ENCODE measurements around the gene KAZN.

Gene KAZN

GRCh38 chr1:15100121-15100879 lies 501.8 kb downstream of the KAZN start:
- TF ChIP-seq, protein P1, sequence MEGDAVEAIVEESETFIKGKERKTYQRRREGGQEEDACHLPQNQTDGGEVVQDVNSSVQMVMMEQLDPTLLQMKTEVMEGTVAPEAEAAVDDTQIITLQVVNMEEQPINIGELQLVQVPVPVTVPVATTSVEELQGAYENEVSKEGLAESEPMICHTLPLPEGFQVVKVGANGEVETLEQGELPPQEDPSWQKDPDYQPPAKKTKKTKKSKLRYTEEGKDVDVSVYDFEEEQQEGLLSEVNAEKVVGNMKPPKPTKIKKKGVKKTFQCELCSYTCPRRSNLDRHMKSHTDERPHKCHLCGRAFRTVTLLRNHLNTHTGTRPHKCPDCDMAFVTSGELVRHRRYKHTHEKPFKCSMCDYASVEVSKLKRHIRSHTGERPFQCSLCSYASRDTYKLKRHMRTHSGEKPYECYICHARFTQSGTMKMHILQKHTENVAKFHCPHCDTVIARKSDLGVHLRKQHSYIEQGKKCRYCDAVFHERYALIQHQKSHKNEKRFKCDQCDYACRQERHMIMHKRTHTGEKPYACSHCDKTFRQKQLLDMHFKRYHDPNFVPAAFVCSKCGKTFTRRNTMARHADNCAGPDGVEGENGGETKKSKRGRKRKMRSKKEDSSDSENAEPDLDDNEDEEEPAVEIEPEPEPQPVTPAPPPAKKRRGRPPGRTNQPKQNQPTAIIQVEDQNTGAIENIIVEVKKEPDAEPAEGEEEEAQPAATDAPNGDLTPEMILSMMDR (IDR thresholded peaks at IDR 0.05; ENCODE audit: insufficient read depth, missing control alignments): peak; percentile 84
- DNase-seq (ENCODE audit: insufficient read length, low spot score) (peak; percentile 29), FAIRE-seq (no peak)

- no peak for FAIRE-seq
- TF ChIP-seq, protein P1 (IDR thresholded peaks at IDR 0.05; ENCODE audit: insufficient read depth, missing control alignments): no peak
- no peak for DNase-seq (ENCODE audit: insufficient read length, low spot score)
Measured at GRCh38 chr1:15100880-15101760, 502.6 kb downstream of the KAZN start.

- no peak for FAIRE-seq
- no peak for DNase-seq (ENCODE audit: insufficient read length, low spot score)
- TF ChIP-seq, protein P1 (IDR thresholded peaks at IDR 0.05; ENCODE audit: insufficient read depth, missing control alignments): no peak
Measured at GRCh38 chr1:15101801-15102200, 503.3 kb downstream of the KAZN start.

GRCh38 chr1:15102646-15103045 lies 504.2 kb downstream of the KAZN start:
- FAIRE-seq: no peak
- TF ChIP-seq, protein P1 (IDR thresholded peaks at IDR 0.05; ENCODE audit: insufficient read depth, missing control alignments): no peak
- no peak for DNase-seq (ENCODE audit: insufficient read length, low spot score)

DNA sequence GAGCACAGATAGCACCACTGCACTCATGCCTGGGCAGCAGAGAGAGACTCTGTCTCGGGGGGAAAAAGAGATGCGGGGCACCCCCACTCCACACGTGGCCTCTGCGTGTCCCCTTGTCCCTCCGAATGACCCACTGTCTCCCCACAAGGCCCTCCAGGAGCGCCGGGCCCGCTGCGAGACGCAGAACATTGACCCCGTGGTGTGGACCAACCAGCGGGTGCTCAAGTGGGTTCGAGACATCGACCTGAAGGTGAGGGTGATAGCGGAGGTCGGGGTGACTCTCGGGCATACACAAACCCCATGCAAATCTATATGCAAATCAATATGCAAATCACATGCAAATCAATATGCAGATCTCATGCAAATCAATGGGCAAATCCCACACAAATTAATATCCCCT lies 504.7 kb downstream of the KAZN start:
- TF ChIP-seq, protein P1 (IDR thresholded peaks at IDR 0.05; ENCODE audit: insufficient read depth, missing control alignments): no peak
- FAIRE-seq (no peak), DNase-seq (ENCODE audit: insufficient read length, low spot score) (no peak)

- FAIRE-seq: no peak
- TF ChIP-seq, protein P1 (IDR thresholded peaks at IDR 0.05; ENCODE audit: insufficient read depth, missing control alignments): no peak
- no peak for DNase-seq (ENCODE audit: insufficient read length, low spot score)
Measured at GRCh38 chr1:15103906-15104305, 505.4 kb downstream of the KAZN start.
